NOMO-1 treated with DMSO at 0.1 percent for 48 hours (cell line): ENCODE measurements around the gene STK11.
"Not testable (repeated sequence)": the region's sequence is repeated elsewhere in the genome, so short reads cannot be mapped to it uniquely, and the experiment has no call there.

ENCODE experiments used
- DNase-seq: peaks from one replicate; lab custom pipeline; 2025; ENCODE audit not compliant: unreplicated experiment; lab: John Stamatoyannopoulos, UW

STK11 gene

GRCh38 chr19:1208830-1209229 lies 3.3 kb downstream of the STK11 start:
- DNase-seq: not testable (repeated sequence)

DNA sequence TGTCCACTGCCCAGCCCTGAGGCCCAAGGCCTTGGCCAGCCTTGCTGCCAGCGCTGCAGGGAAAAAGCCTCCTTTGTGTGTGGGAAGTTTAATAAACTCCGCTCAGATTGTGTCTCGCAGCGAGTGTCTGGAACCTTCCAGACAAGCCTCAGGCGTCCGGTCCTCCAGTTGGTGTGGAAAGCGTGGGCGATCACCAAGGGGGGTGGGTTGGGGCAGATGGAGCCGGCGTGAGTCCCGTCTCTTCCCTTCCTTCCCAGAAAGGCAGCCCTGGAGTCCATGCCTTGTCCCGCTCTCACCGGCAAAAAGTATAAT lies 4.6 kb downstream of the STK11 start:
- DNase-seq: no peak

DNA sequence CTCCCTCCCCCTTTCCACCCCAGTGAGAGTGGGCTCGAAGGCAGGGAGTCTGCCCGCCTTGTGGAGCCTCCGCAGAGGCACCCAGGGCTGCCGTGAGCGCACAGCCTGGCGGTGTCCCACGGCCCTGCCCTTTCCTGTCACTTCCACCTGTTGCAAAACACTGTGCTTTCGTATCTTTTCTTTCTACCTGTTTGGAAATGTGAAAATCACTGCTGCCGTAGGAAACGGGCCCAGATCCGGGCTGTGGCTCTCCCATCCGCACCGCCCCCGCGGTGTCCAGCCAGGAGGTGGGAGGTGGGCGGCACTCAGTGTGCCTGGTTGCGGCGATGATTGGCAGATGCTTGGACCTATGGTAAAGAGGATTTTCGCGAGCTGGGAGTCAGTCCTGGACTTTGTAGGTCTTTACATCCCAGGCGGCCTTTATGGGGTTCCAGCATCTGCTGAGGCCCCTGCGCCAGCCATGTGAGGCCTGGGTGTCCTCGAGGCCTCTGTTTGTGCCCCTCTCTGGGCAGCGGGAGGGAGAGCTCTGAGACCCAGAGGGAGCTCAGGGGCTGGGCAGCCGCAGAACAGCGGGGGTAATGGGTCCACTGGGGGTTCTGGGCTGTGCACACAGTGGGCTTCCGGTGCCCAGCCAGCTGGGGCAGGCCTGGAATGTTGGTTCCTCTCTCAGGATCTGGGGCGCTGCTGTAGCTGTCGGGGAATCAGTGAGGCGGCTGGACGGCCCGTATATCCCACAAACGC lies 6.1 kb downstream of the STK11 start:
- DNase-seq: no peak

- DNase-seq: peak; percentile 75
Measured at GRCh38 chr19:1213391-1214286, 8.1 kb downstream of the STK11 start.

- DNase-seq: no peak
Measured at GRCh38 chr19:1214299-1214861, 8.8 kb downstream of the STK11 start.

GRCh38 chr19:1214862-1215731 lies 9.5 kb downstream of the STK11 start:
- DNase-seq: no peak

GRCh38 chr19:1216756-1217155 lies 11.2 kb downstream of the STK11 start:
- DNase-seq: no peak

GRCh38 chr19:1217366-1217765 lies 11.8 kb downstream of the STK11 start:
- no peak for DNase-seq

DNA sequence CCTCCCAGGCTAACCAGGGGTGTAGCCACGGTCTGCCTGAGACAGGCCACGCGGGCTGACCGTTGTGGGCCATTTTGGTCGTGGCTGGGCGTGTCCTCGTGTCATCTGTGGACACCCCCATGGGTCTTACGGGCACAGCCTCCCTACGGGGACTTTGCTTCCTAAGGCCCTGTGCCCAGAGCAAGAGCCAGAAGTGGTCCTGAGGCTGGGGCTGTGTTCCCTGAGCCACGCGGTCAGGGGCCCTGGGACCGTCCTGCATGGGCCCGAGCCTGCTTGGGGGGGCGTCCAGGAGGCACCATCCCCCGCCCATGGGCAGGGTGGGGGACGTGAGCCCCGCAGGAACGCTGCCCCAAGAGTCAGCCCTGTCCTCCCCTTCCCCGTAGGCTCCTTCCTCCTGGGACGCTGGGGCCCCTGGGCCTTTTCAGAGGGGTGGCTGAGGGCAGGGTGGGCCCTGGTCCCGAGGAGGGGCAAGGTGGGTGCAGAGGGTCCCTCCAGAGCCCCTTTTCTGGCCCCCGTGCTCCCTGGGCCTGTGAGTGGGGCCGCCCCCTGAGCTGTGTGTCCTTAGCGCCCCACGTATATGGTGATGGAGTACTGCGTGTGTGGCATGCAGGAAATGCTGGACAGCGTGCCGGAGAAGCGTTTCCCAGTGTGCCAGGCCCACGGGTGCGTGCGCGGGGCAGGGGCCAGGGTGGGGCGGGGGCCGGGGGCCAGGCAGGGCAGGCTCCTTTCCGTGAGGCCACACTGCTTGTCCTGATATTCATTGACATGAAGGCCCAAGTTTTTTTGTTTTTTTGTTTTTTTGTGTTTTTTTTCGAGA lies 13.4 kb downstream of the STK11 start:
- no peak for DNase-seq

- no peak for DNase-seq
Measured at GRCh38 chr19:1219786-1220476, 14.4 kb downstream of the STK11 start.

- DNase-seq: no peak
Measured at GRCh38 chr19:1220477-1220930, 14.9 kb downstream of the STK11 start.

DNA sequence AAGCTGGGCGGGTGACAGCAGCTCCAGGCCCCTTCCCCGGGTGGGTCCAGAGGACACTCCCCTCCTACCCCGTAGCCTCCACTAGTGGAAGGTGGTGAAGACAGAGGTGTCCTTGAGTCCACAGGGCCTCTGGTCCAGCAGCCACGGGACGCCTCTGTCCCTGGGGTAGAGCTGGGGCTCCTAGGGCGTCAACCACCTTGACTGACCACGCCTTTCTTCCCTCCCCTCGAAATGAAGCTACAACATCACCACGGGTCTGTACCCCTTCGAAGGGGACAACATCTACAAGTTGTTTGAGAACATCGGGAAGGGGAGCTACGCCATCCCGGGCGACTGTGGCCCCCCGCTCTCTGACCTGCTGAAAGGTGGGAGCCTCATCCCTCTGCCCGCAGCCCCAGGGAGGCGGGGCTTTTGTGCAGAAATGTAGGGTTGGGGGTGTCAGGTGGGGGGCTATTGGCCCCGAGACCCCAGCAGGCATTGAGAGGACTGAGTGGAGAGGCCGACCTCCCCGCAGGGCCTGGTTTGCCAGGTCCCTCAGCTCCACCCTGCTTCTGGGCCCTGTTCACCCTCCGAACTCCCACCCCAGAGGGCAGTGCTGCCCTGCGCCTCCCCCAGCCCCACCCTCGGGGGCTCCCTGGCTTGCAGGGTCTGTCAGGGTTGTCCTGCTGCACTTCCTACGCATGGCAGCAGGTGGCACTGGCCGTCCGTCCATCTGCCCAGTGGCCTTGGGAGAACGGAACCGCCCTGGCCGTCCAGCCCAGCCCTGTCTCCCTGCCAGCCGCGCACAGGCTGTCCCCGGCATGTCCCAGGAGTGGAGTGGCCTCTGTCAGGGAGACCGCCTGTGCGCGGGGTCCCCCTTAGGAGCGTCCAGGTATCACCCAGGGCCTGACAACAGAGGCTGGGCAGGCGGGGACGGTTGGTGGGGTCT lies 15.7 kb downstream of the STK11 start:
- DNase-seq: no peak

DNA sequence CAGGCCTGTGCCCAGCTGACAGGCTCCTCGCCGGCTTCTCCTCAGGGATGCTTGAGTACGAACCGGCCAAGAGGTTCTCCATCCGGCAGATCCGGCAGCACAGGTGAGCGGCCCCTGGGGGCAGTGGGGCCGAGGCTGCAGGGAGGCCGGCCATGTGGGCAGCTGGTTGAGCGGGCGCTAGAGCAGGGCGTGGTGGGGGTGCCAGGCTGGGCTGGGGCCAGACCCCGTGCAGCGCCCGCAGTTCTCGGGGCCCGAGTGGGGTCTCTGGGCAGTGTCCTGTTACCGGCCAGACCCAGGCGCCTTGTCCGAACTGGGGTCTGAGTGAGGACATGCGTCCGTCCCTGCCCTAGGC lies 16.3 kb downstream of the STK11 start:
- no peak for DNase-seq

DNA sequence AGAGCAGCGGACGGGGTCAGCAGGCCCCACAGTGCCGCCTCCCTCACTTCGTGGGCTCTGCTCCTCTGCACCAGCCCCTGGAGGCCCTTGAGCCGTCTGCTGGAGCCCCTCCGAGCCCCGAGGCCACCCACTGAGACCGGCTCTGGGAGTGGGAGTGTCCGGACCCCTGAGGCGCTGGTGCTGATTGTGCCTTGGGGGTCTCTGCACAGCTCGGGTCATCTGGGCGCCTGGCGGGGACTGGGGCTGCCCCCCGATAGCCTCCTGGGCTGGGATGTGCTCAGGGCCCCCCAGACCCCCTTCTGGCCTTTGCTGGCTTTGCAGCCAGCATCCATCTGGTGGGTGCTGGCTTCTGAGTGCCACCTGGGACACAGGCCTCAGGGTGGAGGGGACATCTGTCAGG lies 16.8 kb downstream of the STK11 start:
- DNase-seq: no peak

DNA sequence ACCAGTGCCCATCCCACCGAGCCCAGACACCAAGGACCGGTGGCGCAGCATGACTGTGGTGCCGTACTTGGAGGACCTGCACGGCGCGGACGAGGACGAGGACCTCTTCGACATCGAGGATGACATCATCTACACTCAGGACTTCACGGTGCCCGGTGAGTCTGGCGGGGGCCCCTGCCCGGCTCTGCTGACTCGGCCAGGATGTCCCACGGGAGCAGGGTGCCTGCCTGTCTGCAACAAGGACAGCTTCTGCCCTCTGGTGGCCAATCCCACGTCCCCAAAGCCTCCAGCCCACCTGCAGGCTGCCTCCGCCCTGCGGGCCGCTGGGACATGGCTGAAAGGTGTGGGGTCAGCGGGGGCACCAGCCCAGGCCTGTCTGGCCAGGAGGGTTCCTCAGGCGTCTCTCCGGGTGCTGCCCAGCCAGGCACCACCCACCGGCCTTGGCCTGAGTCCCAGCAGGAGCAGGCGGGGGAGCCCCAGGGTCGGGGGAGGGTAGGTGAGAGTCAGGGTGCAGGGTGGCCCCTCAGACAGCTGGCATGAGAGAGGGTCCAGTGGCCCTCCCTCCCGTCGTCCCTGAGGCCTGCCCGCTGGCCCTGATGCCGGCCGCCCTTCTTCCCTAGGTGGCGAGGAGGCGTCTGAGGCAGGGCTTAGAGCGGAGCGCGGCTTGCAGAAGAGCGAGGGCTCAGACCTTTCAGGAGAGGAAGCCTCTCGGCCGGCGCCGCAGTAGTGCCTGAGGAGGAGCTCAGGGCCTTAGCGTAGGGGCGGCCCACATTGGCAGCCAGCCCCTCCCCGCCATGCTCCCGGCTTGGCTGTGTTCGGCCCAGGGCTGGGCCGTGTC lies 17.7 kb downstream of the STK11 start:
- no peak for DNase-seq

DNA sequence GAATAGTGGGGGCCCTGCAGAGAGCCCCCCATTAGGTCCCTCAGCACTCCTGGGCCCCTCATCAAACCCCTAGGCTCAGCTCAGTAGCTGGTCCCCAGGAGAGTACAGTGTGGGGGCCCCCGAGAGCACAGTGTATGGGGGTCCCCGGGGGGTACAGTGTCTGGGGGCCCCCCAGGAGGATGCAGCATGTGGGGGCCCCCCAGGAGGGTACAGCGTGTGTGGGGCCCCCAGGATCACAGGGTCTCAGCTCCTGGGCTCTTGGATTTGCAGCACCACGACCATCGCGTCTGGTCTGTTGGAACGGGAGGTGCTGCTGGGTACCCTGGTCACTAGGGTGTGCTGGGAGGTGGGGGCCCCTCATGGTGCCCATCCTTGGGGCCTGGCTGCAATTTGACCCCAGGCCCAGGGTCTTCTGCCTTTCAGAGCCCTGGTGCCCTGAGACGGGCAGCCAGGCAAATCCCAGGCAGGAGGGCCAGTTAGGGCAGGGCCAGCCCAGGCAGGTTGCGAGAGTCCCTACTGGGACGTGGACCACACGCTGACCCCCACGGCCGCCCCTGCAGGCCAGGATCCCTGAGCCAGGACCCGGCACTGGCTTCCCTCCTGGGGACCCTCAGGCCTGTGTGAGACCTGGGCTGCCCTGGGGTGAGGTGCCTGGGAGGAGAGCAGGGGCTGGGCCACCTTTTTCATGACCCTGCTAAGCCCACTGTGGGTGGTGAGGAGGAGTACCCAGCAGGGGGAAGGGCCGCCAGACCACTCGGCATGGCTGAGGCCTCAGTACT lies 18.7 kb downstream of the STK11 start:
- DNase-seq: no peak

- no peak for DNase-seq
Measured at GRCh38 chr19:1224847-1225246, 19.3 kb downstream of the STK11 start.
